Islet precursor cell (in vitro differentiated cells): Measurements from ENCODE around the gene MYL12A.
"Not testable (repeated sequence)": the region's sequence is repeated elsewhere in the genome, so short reads cannot be mapped to it uniquely, and the experiment has no call there.

ENCODE experiments used
- DNase-seq: peaks from one replicate; pipeline ENCODE4 v3.0.0-alpha.2; 2018

MYL12A gene

GRCh38 chr18:3256693-3257626 lies 9.4 kb downstream of the MYL12A start:
- no peak for DNase-seq

GRCh38 chr18:3257627-3258120 lies 10.1 kb downstream of the MYL12A start:
- DNase-seq: no peak

- DNase-seq: no peak
These were observed 13.4 kb downstream of the MYL12A start for GRCh38 chr18:3260995-3261372.

- peak; percentile 86 for DNase-seq
These were observed 14.0 kb downstream of the MYL12A start, which contains the start of gene MYL12B for GRCh38 chr18:3261373-3262233. TSS of gene MYL12B (plus strand) at chr18:3262133. CDS start at chr18:3272899, 10,766 bp downstream.

GRCh38 chr18:3262234-3263131 lies 14.9 kb downstream of the MYL12A start:
- DNase-seq: peak; percentile 89

- no peak for DNase-seq
These were observed 15.6 kb downstream of the MYL12A start for GRCh38 chr18:3263132-3263700.

GRCh38 chr18:3264362-3264761 lies 16.8 kb downstream of the MYL12A start:
- no peak for DNase-seq

GRCh38 chr18:3265564-3266033 lies 18.0 kb downstream of the MYL12A start:
- peak; percentile 71 for DNase-seq

- DNase-seq: no peak
These were observed 18.5 kb downstream of the MYL12A start for GRCh38 chr18:3266062-3266608.

- DNase-seq: no peak
These were observed 20.7 kb downstream of the MYL12A start for GRCh38 chr18:3268306-3268705.

GRCh38 chr18:3269241-3269913 lies 21.8 kb downstream of the MYL12A start:
- no peak for DNase-seq

GRCh38 chr18:3269914-3270299 lies 22.3 kb downstream of the MYL12A start:
- DNase-seq: no peak

GRCh38 chr18:3273042-3273441 lies 25.4 kb downstream of the MYL12A start:
- no peak for DNase-seq

- not testable (repeated sequence) for DNase-seq
These were observed 30.1 kb downstream of the MYL12A start for GRCh38 chr18:3277643-3278213.

- DNase-seq: no peak
These were observed 31.9 kb downstream of the MYL12A start for GRCh38 chr18:3279201-3280185.

GRCh38 chr18:3281456-3282400 lies 34.1 kb downstream of the MYL12A start:
- DNase-seq: no peak

- no peak for DNase-seq
These were observed 35.8 kb downstream of the MYL12A start for GRCh38 chr18:3283253-3283863.

GRCh38 chr18:3283908-3284307 lies 36.3 kb downstream of the MYL12A start:
- peak; percentile 61 for DNase-seq
